GM13977 (cell line): ENCODE data around the gene LUZP2.

ENCODE experiments used
- DNase-seq: peaks from one replicate; pipeline ENCODE4 v3.0.0; 2012; ENCODE audit warnings: low spot score
- CTCF ChIP-seq: IDR thresholded peaks from 2 replicates; pipeline ENCODE4 v1.5.1; 2012; ENCODE audit warnings: mild to moderate bottlenecking, control low read depth; ENCODE audit not compliant: insufficient read depth; ENCODE audit errors: extremely low read depth, missing control alignments
- in situ Hi-C: fragments of 300-500 bp; cut with MboI; formaldehyde crosslinking; loops from one replicate; pipeline ENCODE4 v1.12.0; 2022; ENCODE audit warnings: low sequenced_read_pairs, low pct_unique_long_range_greater_than_20kb, mixed read lengths, inconsistent platforms; ENCODE audit not compliant: unreplicated experiment

LUZP2 gene

GRCh38 chr11:24723231-24723630 is 226.4 kb downstream of the LUZP2 start:
- in situ Hi-C loops, result no loop called here
- TF ChIP-seq CTCF, result no peak
- DNase-seq, result no peak

GRCh38 chr11:24731554-24731953 is 234.7 kb downstream of the LUZP2 start:
- DNase-seq, result no peak
- in situ Hi-C loops, result no loop called here
- TF ChIP-seq CTCF, result no peak

- in situ Hi-C loops, result no loop called here
- no peak for TF ChIP-seq CTCF
- DNase-seq, result no peak
Measured at GRCh38 chr11:24734742-24735237, 237.9 kb downstream of the LUZP2 start.

- in situ Hi-C loops, result no loop called here
- DNase-seq, result no peak
- TF ChIP-seq CTCF, result no peak
Measured at GRCh38 chr11:24738972-24739371, 242.1 kb downstream of the LUZP2 start.

GRCh38 chr11:24739637-24740036 is 242.8 kb downstream of the LUZP2 start:
- TF ChIP-seq CTCF, result no peak
- in situ Hi-C loops, result no loop called here
- no peak for DNase-seq

- no peak for DNase-seq
- in situ Hi-C loops, result no loop called here
- no peak for TF ChIP-seq CTCF
Measured at GRCh38 chr11:24747275-24748251, 250.7 kb downstream of the LUZP2 start.
